Gastrocnemius medialis (tissue), 4 donors: ENCODE measurements around the gene OGN.

Source experiments
- POLR2A ChIP-seq, 2 donors: fragments of 450-650 bp; IDR thresholded peaks; one replicate each; pipeline ENCODE4 v1.6.1; 2017; ENCODE audit warnings: antibody characterized with exemption in 2 of 2, mild to moderate bottlenecking in 2 of 2, moderate library complexity in 2 of 2
- TF ChIP-seq, protein P1 (sequence below), 5 experiments: fragments of 450-650 bp in 3 of 5; fragments of 200-600 bp in 2 of 5; sonication (generic) in 2 of 5; IDR thresholded peaks in 4 of 5; conservative IDR thresholded peaks in 1 of 5; 1 replicate in 4 of 5; 2 replicates in 1 of 5; pipeline ENCODE4 v1.5.1; 2016 to 2019; ENCODE audit warnings: antibody characterized with exemption in 5 of 5, mild to moderate bottlenecking in 3 of 5, moderate library complexity in 3 of 5

DNA sequence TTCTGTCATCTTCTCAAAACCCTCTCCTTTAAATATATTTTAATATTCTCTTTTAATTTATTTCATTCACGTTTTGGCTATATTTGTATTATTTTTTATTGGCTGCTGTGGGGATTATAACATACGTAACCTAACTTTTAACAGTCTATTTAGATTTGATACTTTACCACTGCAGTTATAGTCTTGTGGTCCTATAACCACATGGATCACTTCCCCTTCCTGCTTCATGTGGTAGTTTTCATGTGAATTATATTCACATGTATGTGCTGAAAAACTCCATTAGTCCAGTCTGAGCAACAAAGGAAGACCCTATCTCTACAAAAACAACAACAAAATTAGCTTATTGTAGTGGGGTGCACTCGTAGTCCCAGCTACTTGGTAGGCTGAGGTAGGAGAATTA, 44.3 kb downstream of the OGN start:
- TF ChIP-seq, protein P1, sequence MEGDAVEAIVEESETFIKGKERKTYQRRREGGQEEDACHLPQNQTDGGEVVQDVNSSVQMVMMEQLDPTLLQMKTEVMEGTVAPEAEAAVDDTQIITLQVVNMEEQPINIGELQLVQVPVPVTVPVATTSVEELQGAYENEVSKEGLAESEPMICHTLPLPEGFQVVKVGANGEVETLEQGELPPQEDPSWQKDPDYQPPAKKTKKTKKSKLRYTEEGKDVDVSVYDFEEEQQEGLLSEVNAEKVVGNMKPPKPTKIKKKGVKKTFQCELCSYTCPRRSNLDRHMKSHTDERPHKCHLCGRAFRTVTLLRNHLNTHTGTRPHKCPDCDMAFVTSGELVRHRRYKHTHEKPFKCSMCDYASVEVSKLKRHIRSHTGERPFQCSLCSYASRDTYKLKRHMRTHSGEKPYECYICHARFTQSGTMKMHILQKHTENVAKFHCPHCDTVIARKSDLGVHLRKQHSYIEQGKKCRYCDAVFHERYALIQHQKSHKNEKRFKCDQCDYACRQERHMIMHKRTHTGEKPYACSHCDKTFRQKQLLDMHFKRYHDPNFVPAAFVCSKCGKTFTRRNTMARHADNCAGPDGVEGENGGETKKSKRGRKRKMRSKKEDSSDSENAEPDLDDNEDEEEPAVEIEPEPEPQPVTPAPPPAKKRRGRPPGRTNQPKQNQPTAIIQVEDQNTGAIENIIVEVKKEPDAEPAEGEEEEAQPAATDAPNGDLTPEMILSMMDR (IDR thresholded peaks at IDR 0.05 in 4 of 5, conservative IDR thresholded peaks at IDR 0.05 in 1 of 5): no peak
- no peak for TF ChIP-seq POLR2A (IDR thresholded peaks at IDR 0.05)
